ENCODE results near the gene UNC45B.
"Not testable (repeated sequence)": the region's sequence is repeated elsewhere in the genome, so short reads cannot be mapped to it uniquely, and the experiment has no call there.

The UNC45B gene

GRCh38 chr17:35147375-35147905 lies at the start of gene UNC45B:
UNC45B (plus strand) TSS chr17:35147817; CDS start chr17:35148264, 447 bp downstream.
- no peak for DNase-seq

GRCh38 chr17:35099908-35100307 lies 47.7 kb upstream of the UNC45B start:
- no peak for DNase-seq

GRCh38 chr17:35101036-35101435 lies 46.6 kb upstream of the UNC45B start:
- no peak for DNase-seq

- no peak for DNase-seq
Observed at GRCh38 chr17:35101725-35102124, 45.9 kb upstream of the UNC45B start.

GRCh38 chr17:35103271-35103670 lies 44.3 kb upstream of the UNC45B start:
- DNase-seq, result no peak

GRCh38 chr17:35104844-35105450 lies 42.7 kb upstream of the UNC45B start:
- DNase-seq, result no peak

GRCh38 chr17:35110791-35111190 lies 36.8 kb upstream of the UNC45B start:
- not testable (repeated sequence) for DNase-seq

- no peak for DNase-seq
Observed at GRCh38 chr17:35116845-35117244, 30.8 kb upstream of the UNC45B start.

- peak; percentile 1 for DNase-seq
Observed at GRCh38 chr17:35117984-35118383, 29.6 kb upstream of the UNC45B start.

GRCh38 chr17:35119370-35120165 lies 28.0 kb upstream of the UNC45B start, which contains the start of gene RAD51D:
RAD51D (minus strand) TSS chr17:35119860; CDS start chr17:35119613, 247 bp downstream.
- peak; percentile 46 for DNase-seq

- DNase-seq, result no peak
Observed at GRCh38 chr17:35121315-35121714, 26.3 kb upstream of the UNC45B start, which contains the start of gene FNDC8. FNDC8 (plus strand) TSS chr17:35121615; CDS start chr17:35121694, 79 bp downstream.

GRCh38 chr17:35127751-35128514 lies 19.7 kb upstream of the UNC45B start:
- DNase-seq, result no peak

GRCh38 chr17:35129154-35129972 lies 18.3 kb upstream of the UNC45B start:
- no peak for DNase-seq

- DNase-seq, result no peak
Observed at GRCh38 chr17:35129973-35130351, 17.7 kb upstream of the UNC45B start.

- no peak for DNase-seq
Observed at GRCh38 chr17:35130392-35130791, 17.2 kb upstream of the UNC45B start.

GRCh38 chr17:35132099-35132498 lies 15.5 kb upstream of the UNC45B start:
- no peak for DNase-seq

- DNase-seq, result no peak
Observed at GRCh38 chr17:35132816-35133550, 14.6 kb upstream of the UNC45B start.

GRCh38 chr17:35135322-35135721 lies 12.3 kb upstream of the UNC45B start:
- DNase-seq, result no peak

GRCh38 chr17:35138218-35138617 lies 9.4 kb upstream of the UNC45B start:
- no peak for DNase-seq

GRCh38 chr17:35141681-35142466 lies 5.7 kb upstream of the UNC45B start, which contains the start of gene NLE1:
NLE1 (minus strand) TSS chr17:35142303; CDS start chr17:35142275, 28 bp downstream.
- DNase-seq, result peak; percentile 41

- no peak for DNase-seq
Observed at GRCh38 chr17:35142467-35142796, 5.2 kb upstream of the UNC45B start.

Data from NCI-H446 treated with DMSO at 0.1 percent for 48 hours (cell line).